ENCODE measurements around the gene DOCK4. TPM values are rescaled to one million over a fixed set of nuclear protein-coding genes. Genes with fewer than 3 reads are reported as not detected.

The DOCK4 gene
- total RNA-seq, 4 donors from 2014 or later, result 8.2 to 9.0 (median 8.6) TPM

- DNase-seq (ENCODE audit: low spot score in 2 of 2), result no peak
- WGBS, 2 donors, result 46 to 51% methylated on average over 2 of the region's 2 CpGs
- TF ChIP-seq CTCF (IDR thresholded peaks at IDR 0.05) (no peak), POLR2A (IDR thresholded peaks at IDR 0.05) (no peak)
- no peak overlapping the region for H3K4me3 ChIP-seq (ENCODE audit: low read depth, poor library complexity, severe bottlenecking)
- intact Hi-C loops (cut with DNase I; ENCODE audit: low total_unique reads), result no loop called here
Measured at GRCh38 chr7:111694376-111694775, 511.8 kb downstream of the DOCK4 start.

- 73 to 77% methylated on average over 7 of the region's 7 CpGs for WGBS, 2 donors
- no peak for TF ChIP-seq POLR2A (IDR thresholded peaks at IDR 0.05)
- TF ChIP-seq CTCF (IDR thresholded peaks at IDR 0.05), result no peak
- intact Hi-C loops (cut with DNase I; ENCODE audit: low total_unique reads), result no loop called here
- no peak for DNase-seq (ENCODE audit: low spot score in 2 of 2)
- no peak overlapping the region for H3K4me3 ChIP-seq (ENCODE audit: low read depth, poor library complexity, severe bottlenecking)
Measured at GRCh38 chr7:111690364-111691111, 515.7 kb downstream of the DOCK4 start.

GRCh38 chr7:111685349-111685748 lies 520.9 kb downstream of the DOCK4 start:
- no peak overlapping the region for H3K4me3 ChIP-seq (ENCODE audit: low read depth, poor library complexity, severe bottlenecking)
- no peak for DNase-seq (ENCODE audit: low spot score in 2 of 2)
- no peak for TF ChIP-seq POLR2A (IDR thresholded peaks at IDR 0.05)
- no peak for TF ChIP-seq CTCF (IDR thresholded peaks at IDR 0.05)
- intact Hi-C loops (cut with DNase I; ENCODE audit: low total_unique reads), result no loop called here

- TF ChIP-seq CTCF (IDR thresholded peaks at IDR 0.05) (no peak), POLR2A (IDR thresholded peaks at IDR 0.05) (no peak)
- 62 to 70% methylated on average over 8 of the region's 8 CpGs for WGBS, 2 donors
- no peak for DNase-seq (ENCODE audit: low spot score in 2 of 2)
- no peak overlapping the region for H3K4me3 ChIP-seq (ENCODE audit: low read depth, poor library complexity, severe bottlenecking)
- intact Hi-C loops (cut with DNase I; ENCODE audit: low total_unique reads), result no loop called here
Measured at GRCh38 chr7:111682588-111683340, 523.4 kb downstream of the DOCK4 start.

- intact Hi-C loops (cut with DNase I; ENCODE audit: low total_unique reads), result no loop called here
- 89 to 92% methylated on average over 3 of the region's 3 CpGs for WGBS, 2 donors
- DNase-seq (ENCODE audit: low spot score in 2 of 2), result no peak
- no peak overlapping the region for H3K4me3 ChIP-seq (ENCODE audit: low read depth, poor library complexity, severe bottlenecking)
- TF ChIP-seq CTCF (IDR thresholded peaks at IDR 0.05) (no peak), POLR2A (IDR thresholded peaks at IDR 0.05) (no peak)
Measured at GRCh38 chr7:111681242-111681641, 525.0 kb downstream of the DOCK4 start.
